HepG2 (cell line): Measurements from ENCODE around the gene GMEB1. TPM values are rescaled to one million over a fixed set of nuclear protein-coding genes. Genes with fewer than 3 reads are reported as not detected.
A peak's percentile ranks its signal among the peaks of the same experiment; 100 is the strongest.

Experiments used
- BCLAF1 ChIP-seq: fragments of 450-650 bp; IDR thresholded peaks from 2 replicates; pipeline ENCODE4 v1.6.1; 2017; ENCODE audit warnings: mild to moderate bottlenecking
- EHMT2 ChIP-seq: fragments of 200-600 bp; sonication (generic); IDR thresholded peaks from 2 replicates; pipeline ENCODE4 v1.7.0; 2017; ENCODE audit warnings: antibody characterized with exemption, low read depth, low read length, borderline replicate concordance
- FOXM1 ChIP-seq: sonication (generic); formaldehyde crosslinking; IDR thresholded peaks from 2 replicates; pipeline ENCODE4 v1.5.0; 2020; ENCODE audit warnings: missing genetic modification reagents
- FOXP1 ChIP-seq, 2 experiments: fragments of 450-650 bp in 1 of 2; IDR thresholded peaks; 2 replicates each; pipeline ENCODE4 v1.6.1; 2017 to 2018; ENCODE audit warnings: antibody characterized with exemption in 1 of 2
- HDAC1 ChIP-seq: sonication (generic); formaldehyde crosslinking; IDR thresholded peaks from 2 replicates; pipeline ENCODE4 v1.5.1; 2020; ENCODE audit warnings: mild to moderate bottlenecking, missing genetic modification reagents
- HDAC2 ChIP-seq: sonication (generic); formaldehyde crosslinking; IDR thresholded peaks from 2 replicates; pipeline ENCODE4 v1.4.0; 2020; ENCODE audit warnings: missing genetic modification reagents
- HOXA5 ChIP-seq: sonication (generic); formaldehyde crosslinking; IDR thresholded peaks from 2 replicates; pipeline ENCODE4 v1.4.0; 2020; ENCODE audit warnings: missing genetic modification reagents
- IRX3 ChIP-seq: sonication (generic); formaldehyde crosslinking; IDR thresholded peaks from 2 replicates; pipeline ENCODE4 v1.8.1; 2023; ENCODE audit warnings: mild to moderate bottlenecking, low read depth, missing genetic modification reagents, borderline replicate concordance
- ISX ChIP-seq: sonication (generic); formaldehyde crosslinking; conservative IDR thresholded peaks from 2 replicates; pipeline ENCODE4 v1.5.0; 2020; ENCODE audit warnings: missing genetic modification reagents
- MEIS1 ChIP-seq: sonication (generic); formaldehyde crosslinking; IDR thresholded peaks from 2 replicates; pipeline ENCODE4 v1.9.0; 2021; ENCODE audit warnings: mild to moderate bottlenecking, missing genetic modification reagents, moderate library complexity, borderline replicate concordance
- MTERF4 ChIP-seq: sonication (generic); formaldehyde crosslinking; IDR thresholded peaks from 2 replicates; pipeline ENCODE4 v1.8.0; 2023; ENCODE audit warnings: mild to moderate bottlenecking, missing genetic modification reagents
- NR2F6 ChIP-seq, 2 experiments: IDR thresholded peaks; 2 replicates each; pipeline ENCODE4 v1.6.1; 2016; ENCODE audit warnings: antibody characterized with exemption in 1 of 2, mild to moderate bottlenecking in 1 of 2
- RNF2 ChIP-seq: fragments of 450-650 bp; conservative IDR thresholded peaks from 2 replicates; pipeline ENCODE4 v1.6.1; 2016; ENCODE audit warnings: low read depth
- SAP130 ChIP-seq: IDR thresholded peaks from 2 replicates; pipeline ENCODE4 v1.6.1; 2016; ENCODE audit warnings: low read depth
- SRY ChIP-seq: sonication (generic); formaldehyde crosslinking; IDR thresholded peaks from 2 replicates; pipeline ENCODE4 v1.8.0; 2022; ENCODE audit warnings: mild to moderate bottlenecking, missing genetic modification reagents
- TCF7L2 ChIP-seq: IDR thresholded peaks from 2 replicates; pipeline ENCODE4 v1.6.1; 2011; ENCODE audit warnings: mild to moderate bottlenecking, low read depth, low read length, moderate library complexity
- WIZ ChIP-seq: sonication (generic); formaldehyde crosslinking; IDR thresholded peaks from 2 replicates; pipeline ENCODE4 v1.5.1; 2020; ENCODE audit warnings: mild to moderate bottlenecking, missing genetic modification reagents
- ZFAT ChIP-seq: sonication (generic); formaldehyde crosslinking; conservative IDR thresholded peaks from 2 replicates; pipeline ENCODE4 v1.8.1; 2023; ENCODE audit warnings: missing genetic modification reagents, inconsistent platforms
- ZNF138 ChIP-seq: sonication (generic); formaldehyde crosslinking; IDR thresholded peaks from 2 replicates; pipeline ENCODE4 v1.5.0; 2020; ENCODE audit warnings: mild to moderate bottlenecking, low read depth, missing genetic modification reagents
- ZNF75D ChIP-seq: sonication (generic); formaldehyde crosslinking; IDR thresholded peaks from 2 replicates; pipeline ENCODE4 v1.8.1; 2023; ENCODE audit warnings: missing genetic modification reagents, mild to moderate bottlenecking, borderline replicate concordance
- ZNF777 ChIP-seq: sonication (generic); formaldehyde crosslinking; IDR thresholded peaks from 2 replicates; pipeline ENCODE4 v1.4.0; 2020; ENCODE audit warnings: missing genetic modification reagents
- ZNF816 ChIP-seq: sonication (generic); formaldehyde crosslinking; IDR thresholded peaks from 2 replicates; pipeline ENCODE4 v1.8.0; 2022; ENCODE audit warnings: missing genetic modification reagents, mild to moderate bottlenecking, borderline replicate concordance
- polyA plus RNA-seq, 8 experiments: library from polyadenylated mRNA; depleted of rRNA in 3 of 8; stranded (reverse) in 7 of 8; unstranded in 1 of 8; fragments of >200 nt; fragmentation: Illumina TruSeq in 4 of 8; extraction: Trizol in 4 of 8; gene quantifications; 2 replicates each; pipeline versions ENCODE4 v1.2.1 to v1.2.3, GENCODE V29; 2011 to 2016; ENCODE audit warnings: low read depth in 4 of 8, missing spikeins in 1 of 8, mixed read lengths in 1 of 8; ENCODE audit not compliant: insufficient read depth in 1 of 8
- total RNA-seq, 5 experiments: library from RNA; depleted of rRNA; stranded (reverse); fragments of >200 nt; fragmentation: Illumina TruSeq; extraction: Trizol; gene quantifications; 2 replicates each; pipeline ENCODE4 v1.2.3, GENCODE V29; 2016; ENCODE audit warnings: low read depth in 1 of 5
- TF ChIP-seq, protein P1 (sequence below): IDR thresholded peaks from 2 replicates; pipeline ENCODE4 v1.6.1; 2012; ENCODE audit warnings: inconsistent platforms
- TF ChIP-seq, protein P2 (sequence below): sonication (generic); formaldehyde crosslinking; IDR thresholded peaks from 2 replicates; pipeline ENCODE4 v1.4.0; 2020; ENCODE audit warnings: missing genetic modification reagents

The GMEB1 gene
- total and polyA plus RNA-seq, 2 of the 13 experiments (the other 11 are each of a cell fraction or from before 2014, with no cell fraction given): 3.0 to 6.0 TPM

DNA sequence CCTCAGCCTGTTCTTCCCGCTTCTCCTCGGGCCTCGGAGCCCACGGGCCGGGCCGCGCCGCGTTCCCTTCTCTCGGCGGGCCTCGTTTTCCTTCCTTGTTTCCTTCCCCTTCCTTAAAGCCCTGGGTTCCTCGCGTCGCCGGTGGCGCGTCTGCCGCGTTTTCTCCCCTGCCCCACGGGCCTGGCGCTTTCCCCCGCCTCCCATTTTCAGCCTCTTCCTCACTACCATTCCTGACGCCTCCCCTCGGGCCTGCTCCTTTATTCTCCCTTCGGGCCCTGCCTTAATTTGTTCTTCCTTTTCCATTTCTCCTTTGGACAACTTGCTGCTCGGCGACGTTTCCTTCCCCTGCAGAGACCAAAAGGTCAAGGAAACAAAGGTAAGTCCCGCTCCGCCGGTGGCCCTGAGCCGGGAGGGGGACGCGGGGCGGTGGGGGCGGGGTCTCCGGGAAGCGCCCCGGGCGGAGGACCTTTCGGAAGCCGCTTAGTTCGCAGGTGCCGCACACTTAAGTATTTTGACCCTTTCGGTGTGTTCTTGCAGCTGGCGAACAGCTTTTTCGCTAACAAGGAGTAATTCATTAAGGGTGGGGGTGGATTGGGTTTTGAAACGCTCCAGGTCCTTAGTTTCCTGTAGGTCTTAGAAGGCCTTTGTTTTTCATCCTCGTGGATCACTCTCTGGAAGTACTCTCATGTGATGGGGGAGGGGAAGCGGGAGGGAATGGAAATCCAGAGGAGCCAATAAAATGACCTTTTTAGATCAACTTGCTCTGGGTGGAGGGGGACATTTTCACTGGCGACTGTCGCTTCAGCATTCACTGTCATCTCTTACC, 68.9 kb downstream of the GMEB1 start (continued):
- TF ChIP-seq HDAC1 (peak; percentile 35; the same call in 1 of the 2 replicates), SRY (CRISPR knock-in tag) (no peak), IRX3 (CRISPR knock-in tag) (0 out of 2 replicates have a peak, but pooled peaks have one; percentile 5), ZNF816 (CRISPR knock-in tag) (0 out of 2 replicates have a peak, but pooled peaks have one; percentile 14), ZNF138 (CRISPR knock-in tag) (0 out of 2 replicates have a peak, but pooled peaks have one; percentile 4), BCLAF1 (no peak), WIZ (CRISPR knock-in tag) (0 out of 2 replicates have a peak, but pooled peaks have one; percentile 9), MTERF4 (no peak), HDAC2 (CRISPR knock-in tag) (no peak), HOXA5 (CRISPR knock-in tag) (peak; percentile 8; the same call in 1 of the 2 replicates), NR2F6 (IDR thresholded peaks at IDR 0.05) (peak; percentile 47; the same call in 1 of the 2 replicates), NR2F6 (CRISPR knock-in tag; IDR thresholded peaks at IDR 0.05) (no peak), RNF2 (no peak), TCF7L2 (no peak), SAP130 (CRISPR knock-in tag) (peak; percentile 50; the same call in 1 of the 2 replicates), FOXM1 (CRISPR knock-in tag) (no peak), ISX (CRISPR knock-in tag) (0 out of 2 replicates have a peak, but pooled peaks have one; percentile 4), ZNF75D (CRISPR knock-in tag) (peak; percentile 12; the same call in 1 of the 2 replicates), ZNF777 (CRISPR knock-in tag) (no peak), FOXP1 (IDR thresholded peaks at IDR 0.05) (no peak), FOXP1 (CRISPR knock-in tag; IDR thresholded peaks at IDR 0.05) (no peak), EHMT2 (no peak), MEIS1 (CRISPR knock-in tag) (no peak), ZFAT (0 out of 2 replicates have a peak, but pooled peaks have one; percentile 16)
- TF ChIP-seq, protein P1, sequence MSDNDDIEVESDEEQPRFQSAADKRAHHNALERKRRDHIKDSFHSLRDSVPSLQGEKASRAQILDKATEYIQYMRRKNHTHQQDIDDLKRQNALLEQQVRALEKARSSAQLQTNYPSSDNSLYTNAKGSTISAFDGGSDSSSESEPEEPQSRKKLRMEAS: peak; percentile 21; the same call in 1 of the 2 replicates
- TF ChIP-seq, protein P2, sequence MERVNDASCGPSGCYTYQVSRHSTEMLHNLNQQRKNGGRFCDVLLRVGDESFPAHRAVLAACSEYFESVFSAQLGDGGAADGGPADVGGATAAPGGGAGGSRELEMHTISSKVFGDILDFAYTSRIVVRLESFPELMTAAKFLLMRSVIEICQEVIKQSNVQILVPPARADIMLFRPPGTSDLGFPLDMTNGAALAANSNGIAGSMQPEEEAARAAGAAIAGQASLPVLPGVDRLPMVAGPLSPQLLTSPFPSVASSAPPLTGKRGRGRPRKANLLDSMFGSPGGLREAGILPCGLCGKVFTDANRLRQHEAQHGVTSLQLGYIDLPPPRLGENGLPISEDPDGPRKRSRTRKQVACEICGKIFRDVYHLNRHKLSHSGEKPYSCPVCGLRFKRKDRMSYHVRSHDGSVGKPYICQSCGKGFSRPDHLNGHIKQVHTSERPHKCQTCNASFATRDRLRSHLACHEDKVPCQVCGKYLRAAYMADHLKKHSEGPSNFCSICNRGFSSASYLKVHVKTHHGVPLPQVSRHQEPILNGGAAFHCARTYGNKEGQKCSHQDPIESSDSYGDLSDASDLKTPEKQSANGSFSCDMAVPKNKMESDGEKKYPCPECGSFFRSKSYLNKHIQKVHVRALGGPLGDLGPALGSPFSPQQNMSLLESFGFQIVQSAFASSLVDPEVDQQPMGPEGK (CRISPR knock-in tag): peak; percentile 51; the same call in 1 of the 2 replicates
